Epithelial cell of proximal tubule (primary cell): ENCODE measurements around the gene TESK2. TPM values are rescaled to one million over a fixed set of nuclear protein-coding genes. Genes with fewer than 3 reads are reported as not detected.

Experiments
- DNase-seq: peaks from one replicate; pipeline ENCODE4 v3.0.0-alpha.2; 2011; ENCODE audit warnings: low read depth
- H3K4me3 ChIP-seq: 2 replicates; pipeline ENCODE4 v1.5.1; 2011; ENCODE audit warnings: low read depth, mild to moderate bottlenecking, low read length
- CTCF ChIP-seq: conservative IDR thresholded peaks from 2 replicates; pipeline ENCODE4 v1.5.1; 2012; ENCODE audit warnings: low read depth, mild to moderate bottlenecking, low read length
- total RNA-seq: library from RNA; depleted of rRNA; stranded (reverse); fragments of >200 nt; gene quantifications from 2 replicates; pipeline ENCODE4 v1.2.3, GENCODE V29; 2015

The TESK2 gene
- total RNA-seq, 1 donor from 2014 or later = 2.9 TPM

- no peak for DNase-seq
Measured at GRCh38 chr1:45328680-45329079, 162.3 kb downstream of the TESK2 start.

GRCh38 chr1:45327644-45328515 is 163.1 kb downstream of the TESK2 start:
- no peak for DNase-seq
- TF ChIP-seq CTCF = no peak
- H3K4me3 ChIP-seq = no peak overlapping the region

More at GRCh38 chr1:45328680-45329079, 162.3 kb downstream of the TESK2 start:
- no peak for TF ChIP-seq CTCF
- H3K4me3 ChIP-seq = no peak overlapping the region

- peak within 1 kb of the TSS; percentile 49 for H3K4me3 ChIP-seq
- TF ChIP-seq CTCF = no peak
- DNase-seq = no peak
Measured at GRCh38 chr1:45326627-45327623, 164.0 kb downstream of the TESK2 start, which contains the start of gene HPDL. Gene HPDL (plus strand): TSS chr1:45326895. CDS start chr1:45327149, 254 bp downstream.

GRCh38 chr1:45325851-45326506 is 165.0 kb downstream of the TESK2 start:
- peak overlapping the region; percentile 49 for H3K4me3 ChIP-seq
- TF ChIP-seq CTCF = no peak
- no peak for DNase-seq

GRCh38 chr1:45322486-45323040 is 168.4 kb downstream of the TESK2 start:
- TF ChIP-seq CTCF = no peak
- no peak overlapping the region for H3K4me3 ChIP-seq
- DNase-seq = no peak

GRCh38 chr1:45321444-45321843 is 169.5 kb downstream of the TESK2 start:
- TF ChIP-seq CTCF = no peak
- DNase-seq = no peak
- no peak overlapping the region for H3K4me3 ChIP-seq
